Measurements from ENCODE around the gene FOXK1. TPM values are rescaled to one million over a fixed set of nuclear protein-coding genes. Genes with fewer than 3 reads are reported as not detected.

Gene FOXK1
- polyA plus RNA-seq, 3 donors = 0.33 to 16.8 (median 0.76) TPM

GRCh38 chr7:4725850-4726450, 43.9 kb downstream of the FOXK1 start:
- peak overlapping the region; percentile 87 to 88 for H3K27ac ChIP-seq (ENCODE audit: low read depth in 1 of 2, low read length in 2 of 2)
- WGBS (ENCODE audit: insufficient coverage) = 24% methylated on average over 13 of the region's 15 CpGs
- peaks cover 90% of the 10 kb centered on the region for H3K79me2 ChIP-seq (ENCODE audit: insufficient read depth, low read length)
- intact Hi-C loops (cut with micrococcal nuclease) = loop anchor here (2.0 to 5.0 kb wide), 3 partner anchors 19 to 44 kb away; partner anchors contain the start of gene FOXK1 (in 2 of the 2)
- peaks cover 29 to 49% of the 10 kb centered on the region in 2 donors for H3K4me1 ChIP-seq (ENCODE audit: control insufficient read depth in 1 of 2, insufficient read depth in 2 of 2, low read length in 2 of 2)
- TF ChIP-seq CTCF (IDR thresholded peaks at IDR 0.05) = no peak
- no peaks in the 10 kb centered on the region for H3K9me3 ChIP-seq (replicated peaks in 1 of 2; ENCODE audit: control insufficient read depth in 1 of 2, insufficient read depth in 1 of 2, low read length in 2 of 2)
- H3K27ac Mint-ChIP-seq = peak overlapping the region; percentile 93 to 98 (median 97)
- H3K9ac ChIP-seq (ENCODE audit: insufficient read depth, low read length, poor library complexity, severe bottlenecking) = peak overlapping the region; percentile 72
- H3K36me3 Mint-ChIP-seq = peaks cover 20 to 49% of the 10 kb centered on the region in 2 donors
- H3K4me3 ChIP-seq (replicated peaks in 1 of 3; ENCODE audit: low read depth in 2 of 3, low read length in 3 of 3) = peak overlapping the region; percentile 53 to 74 (median 69)
- peaks cover 0 to 1% (median 0%) of the 10 kb centered on the region in 7 donors for H3K9me3 Mint-ChIP-seq
- peak overlapping the region; percentile 73 for H2AFZ ChIP-seq (ENCODE audit: insufficient read depth, low read depth, low read length, poor library complexity, severe bottlenecking)
- peaks cover 13 to 49% of the 10 kb centered on the region in 2 donors for H3K36me3 ChIP-seq (replicated peaks in 1 of 2; ENCODE audit: control insufficient read depth in 1 of 2, insufficient read depth in 2 of 2, low read length in 2 of 2)
- H3K4me3 Mint-ChIP-seq = peak overlapping the region; percentile 96
- no peaks in the 10 kb centered on the region for H3K27me3 Mint-ChIP-seq (ENCODE audit: low read depth in 3 of 3)
- no peaks in the 10 kb centered on the region for H3K27me3 ChIP-seq (ENCODE audit: control insufficient read depth in 2 of 2, insufficient read depth in 2 of 2, low read length in 2 of 2)
- H4K20me1 ChIP-seq (ENCODE audit: insufficient read depth, low read length) = peaks cover 77% of the 10 kb centered on the region
- no peak for DNase-seq
- peaks cover 46% of the 10 kb centered on the region for H3K4me1 Mint-ChIP-seq
- peak overlapping the region; percentile 88 for H3K4me2 ChIP-seq (replicated peaks; ENCODE audit: extremely low read depth, low read length, poor library complexity, severe bottlenecking)

- no peak overlapping the region for H2AFZ ChIP-seq (ENCODE audit: insufficient read depth, low read depth, low read length, poor library complexity, severe bottlenecking)
- Mint-ChIP-seq H3K27ac (peak overlapping the region; percentile 93 to 98 (median 97)), H3K9me3 (peaks cover 0 to 1% (median 0%) of the 10 kb centered on the region in 7 donors), H3K4me3 (peak overlapping the region; percentile 96), H3K4me1 (peaks cover 46% of the 10 kb centered on the region), H3K36me3 (peaks cover 19 to 45% of the 10 kb centered on the region in 2 donors), H3K27me3 (ENCODE audit: low read depth in 3 of 3) (no peaks in the 10 kb centered on the region)
- peaks cover 13 to 47% of the 10 kb centered on the region in 2 donors for H3K36me3 ChIP-seq (replicated peaks in 1 of 2; ENCODE audit: control insufficient read depth in 1 of 2, insufficient read depth in 2 of 2, low read length in 2 of 2)
- H3K9ac ChIP-seq (ENCODE audit: insufficient read depth, low read length, poor library complexity, severe bottlenecking) = peak overlapping the region; percentile 72
- H3K27me3 ChIP-seq (ENCODE audit: control insufficient read depth in 2 of 2, insufficient read depth in 2 of 2, low read length in 2 of 2) = no peaks in the 10 kb centered on the region
- 54% methylated on average over 4 of the region's 9 CpGs for WGBS (ENCODE audit: insufficient coverage)
- peak overlapping the region in 1 of 3 experiments; percentile 74 for H3K4me3 ChIP-seq (replicated peaks in 1 of 3; ENCODE audit: low read depth in 2 of 3, low read length in 3 of 3)
- peaks cover 78% of the 10 kb centered on the region for H4K20me1 ChIP-seq (ENCODE audit: insufficient read depth, low read length)
- H3K9me3 ChIP-seq (replicated peaks in 1 of 2; ENCODE audit: control insufficient read depth in 1 of 2, insufficient read depth in 1 of 2, low read length in 2 of 2) = no peaks in the 10 kb centered on the region
- intact Hi-C loops (cut with micrococcal nuclease) = loop anchor here (2.0 to 5.0 kb wide), 3 partner anchors 18 to 44 kb away; partner anchors contain the start of gene FOXK1 (in 2 of the 2)
- TF ChIP-seq CTCF (IDR thresholded peaks at IDR 0.05) = no peak
- H3K79me2 ChIP-seq (ENCODE audit: insufficient read depth, low read length) = peaks cover 90% of the 10 kb centered on the region
- peak in 1 of 3 donors; percentile 56 for DNase-seq
- peak overlapping the region; percentile 88 for H3K4me2 ChIP-seq (replicated peaks; ENCODE audit: extremely low read depth, low read length, poor library complexity, severe bottlenecking)
- peaks cover 29 to 49% of the 10 kb centered on the region in 2 donors for H3K4me1 ChIP-seq (ENCODE audit: control insufficient read depth in 1 of 2, insufficient read depth in 2 of 2, low read length in 2 of 2)
- peak overlapping the region; percentile 87 to 88 for H3K27ac ChIP-seq (ENCODE audit: low read depth in 1 of 2, low read length in 2 of 2)
These were observed 44.5 kb downstream of the FOXK1 start for GRCh38 chr7:4726566-4726965.
